Left cardiac atrium (tissue), 4 donors: ENCODE data around the gene UNC119B. TPM values are rescaled to one million over a fixed set of nuclear protein-coding genes. Genes with fewer than 3 reads are reported as not detected.
A peak's percentile ranks its signal among the peaks of the same experiment; 100 is the strongest.
"Not testable (repeated sequence)": the region's sequence is repeated elsewhere in the genome, so short reads cannot be mapped to it uniquely, and the experiment has no call there.

Experiments
- ATAC-seq, 2 donors: fragments of 200-7000 bp; cut with Tn5 transposase; one replicate each; pipeline ENCODE4 v1.9.1; 2020; ENCODE audit warnings: mild to moderate bottlenecking in 2 of 2, moderate library complexity in 2 of 2
- DNase-seq: peaks from one replicate; pipeline ENCODE4 v3.0.0-alpha.2; 2020
- intact Hi-C, 2 donors: fragments of 100-400 bp; cut with DNase I; formaldehyde crosslinking; loops; one replicate each; pipeline versions ENCODE4 v1.14.1 to v1.15.1; 2022 to 2023
- long read RNA-seq: library from polyadenylated mRNA; unstranded; transcript quantifications from one replicate; pipeline ENCODE4 v2.0.0, GENCODE V29; 2021
- total RNA-seq, 2 donors: library from RNA; stranded (reverse); fragmentation: NEBNext Ultra II Directional; extraction: Animal tissue kit (Norgen Biotek cat#: 25700); gene quantifications; one replicate each; pipeline ENCODE4 v1.2.1, GENCODE V29; 2021
- donor health status: DM: no; HTN: yes; CAD: no.
- donor health status: DM: no; HTN: yes; CAD: no; lungs with severe emphysema.
- donor health status: DM: yes; HTN: yes; CAD: no.
- donor health status: Dilated cardiomyopathy.

Gene UNC119B
- total RNA-seq = 10 to 100 TPM; 14.2 to 18.2 TPM
- long read RNA-seq, full-length matches to known transcripts = 1 of 3 reads
- long read RNA-seq, partial matches to known transcripts = 0 of 3 reads
- long read RNA-seq, other reads (novel, unspliced or antisense) = 2 of 3 reads

- ATAC-seq (peak; percentile 94 to 95), DNase-seq (peak; percentile 85)
- intact Hi-C loops = no loop called here
Measured at GRCh38 chr12:120710031-120710804, at the start of gene UNC119B. Gene UNC119B, plus strand, starts transcription at chr12:120710458. Its CDS starts 17 bp downstream, at chr12:120710475.

GRCh38 chr12:120661432-120661831 lies 48.8 kb upstream of the UNC119B start:
- intact Hi-C loops = no loop called here
- DNase-seq (no peak), ATAC-seq (no peak)

GRCh38 chr12:120662879-120663278 lies 47.4 kb upstream of the UNC119B start:
- no peak for ATAC-seq
- no peak for DNase-seq
- intact Hi-C loops = no loop called here

- intact Hi-C loops = no loop called here
- no peak for ATAC-seq
- DNase-seq = no peak
Measured at GRCh38 chr12:120663741-120664140, 46.5 kb upstream of the UNC119B start.

- intact Hi-C loops = no loop called here
- ATAC-seq (no peak), DNase-seq (no peak)
Measured at GRCh38 chr12:120666571-120667390, 43.5 kb upstream of the UNC119B start.

- intact Hi-C loops = no loop called here
- DNase-seq = no peak
- no peak for ATAC-seq
Measured at GRCh38 chr12:120668091-120668867, 42.0 kb upstream of the UNC119B start.

- DNase-seq (peak; percentile 55), ATAC-seq (peak; percentile 65 to 71)
- intact Hi-C loops = no loop called here
Measured at GRCh38 chr12:120668868-120669840, 41.1 kb upstream of the UNC119B start.

- intact Hi-C loops, ATAC-seq, DNase-seq: not testable (repeated sequence)
Measured at GRCh38 chr12:120670237-120670636, 40.0 kb upstream of the UNC119B start.

GRCh38 chr12:120670667-120671066 lies 39.6 kb upstream of the UNC119B start:
- intact Hi-C loops = no loop called here
- DNase-seq (no peak), ATAC-seq (no peak)

GRCh38 chr12:120674097-120674636 lies 36.1 kb upstream of the UNC119B start:
- intact Hi-C loops = no loop called here
- no peak for ATAC-seq
- no peak for DNase-seq

- intact Hi-C loops = no loop called here
- peak; percentile 47 to 75 for ATAC-seq
- DNase-seq = no peak
Measured at GRCh38 chr12:120677765-120678473, 32.3 kb upstream of the UNC119B start.

- no peak for DNase-seq
- intact Hi-C loops = no loop called here
- no peak for ATAC-seq
Measured at GRCh38 chr12:120678572-120678971, 31.7 kb upstream of the UNC119B start.

- intact Hi-C loops = no loop called here
- ATAC-seq = no peak
- DNase-seq = no peak
Measured at GRCh38 chr12:120680165-120680738, 30.0 kb upstream of the UNC119B start.

GRCh38 chr12:120684523-120684932 lies 25.7 kb upstream of the UNC119B start:
- no peak for ATAC-seq
- DNase-seq = no peak
- intact Hi-C loops = no loop called here

- intact Hi-C loops = no loop called here
- DNase-seq = no peak
Measured at GRCh38 chr12:120685522-120685921, 24.7 kb upstream of the UNC119B start.

GRCh38 chr12:120686151-120686689 lies 24.0 kb upstream of the UNC119B start:
- intact Hi-C loops = no loop called here
- DNase-seq (peak; percentile 98), ATAC-seq (peak; percentile 90 to 95)

More at GRCh38 chr12:120685522-120685921, 24.7 kb upstream of the UNC119B start:
- no peak for ATAC-seq
